HepG2 (cell line): ENCODE data around the gene MFSD12. TPM values are rescaled to one million over a fixed set of nuclear protein-coding genes. Genes with fewer than 3 reads are reported as not detected.
A peak's percentile ranks its signal among the peaks of the same experiment; 100 is the strongest.

ENCODE experiments used
- BHLHE40 ChIP-seq: IDR thresholded peaks from 2 replicates; pipeline ENCODE4 v1.6.1; 2011; ENCODE audit warnings: low read length, improper control_type of control experiment
- CREB1 ChIP-seq, 2 experiments: fragments of 450-650 bp in 1 of 2; IDR thresholded peaks; 2 replicates each; pipeline ENCODE4 v1.6.1; 2016 to 2017; ENCODE audit warnings: control low read depth in 1 of 2, mild to moderate bottlenecking in 1 of 2, missing compliant biosample characterization in 1 of 2, missing genetic modification characterization in 1 of 2
- CREM ChIP-seq, 2 experiments: sonication (generic) in 1 of 2; formaldehyde crosslinking in 1 of 2; IDR thresholded peaks; 2 replicates each; pipeline versions ENCODE4 v1.4.0 to v1.6.1; 2016 to 2020; ENCODE audit warnings: antibody characterized with exemption in 1 of 2, mild to moderate bottlenecking in 1 of 2, missing genetic modification reagents in 1 of 2
- DRAP1 ChIP-seq: IDR thresholded peaks from 2 replicates; pipeline ENCODE4 v1.6.1; 2016; ENCODE audit warnings: missing genetic modification reagents, missing compliant biosample characterization
- EP300 ChIP-seq, 3 experiments: sonication (generic) in 1 of 3; formaldehyde crosslinking in 1 of 3; IDR thresholded peaks; 2 replicates each; pipeline versions ENCODE4 v1.5.1 to v1.6.1; 2011 to 2020; ENCODE audit warnings: low read depth in 2 of 3, low read length in 2 of 3, borderline replicate concordance in 1 of 3, improper control_type of control experiment in 1 of 3, mild to moderate bottlenecking in 1 of 3, missing genetic modification reagents in 1 of 3, moderate library complexity in 1 of 3
- GABPB1 ChIP-seq: IDR thresholded peaks from 2 replicates; pipeline ENCODE4 v1.6.1; 2016; ENCODE audit warnings: mild to moderate bottlenecking, missing genetic modification reagents, moderate library complexity, missing compliant biosample characterization
- GMEB1 ChIP-seq: sonication (generic); formaldehyde crosslinking; IDR thresholded peaks from 2 replicates; pipeline ENCODE4 v1.5.1; 2020; ENCODE audit warnings: missing genetic modification reagents, mild to moderate bottlenecking, borderline replicate concordance
- HMGXB4 ChIP-seq, 2 experiments: sonication (generic) in 1 of 2; formaldehyde crosslinking in 1 of 2; IDR thresholded peaks; 2 replicates each; pipeline versions ENCODE4 v1.4.0 to v1.6.1; 2018 to 2020; ENCODE audit warnings: missing genetic modification reagents in 2 of 2, borderline replicate concordance in 1 of 2, low read depth in 1 of 2, mild to moderate bottlenecking in 1 of 2, missing biosample characterization in 1 of 2
- MXD4 ChIP-seq: IDR thresholded peaks from 2 replicates; pipeline ENCODE4 v1.6.1; 2016; ENCODE audit warnings: mild to moderate bottlenecking, missing biosample characterization, missing genetic modification reagents
- PATZ1 ChIP-seq: sonication (generic); formaldehyde crosslinking; IDR thresholded peaks from 2 replicates; pipeline ENCODE4 v1.4.0; 2020; ENCODE audit warnings: missing genetic modification reagents
- PHF21A ChIP-seq: sonication (generic); formaldehyde crosslinking; IDR thresholded peaks from 2 replicates; pipeline ENCODE4 v1.5.0; 2020; ENCODE audit warnings: mild to moderate bottlenecking, missing genetic modification reagents
- RBAK ChIP-seq: sonication (generic); formaldehyde crosslinking; IDR thresholded peaks from 2 replicates; pipeline ENCODE4 v1.5.1; 2020; ENCODE audit warnings: mild to moderate bottlenecking, missing genetic modification reagents
- REL ChIP-seq: sonication (generic); formaldehyde crosslinking; conservative IDR thresholded peaks from 2 replicates; pipeline ENCODE4 v1.8.0; 2022; ENCODE audit warnings: mild to moderate bottlenecking, missing genetic modification reagents, moderate library complexity
- RFX3 ChIP-seq: IDR thresholded peaks from 2 replicates; pipeline ENCODE4 v1.6.1; 2016; ENCODE audit warnings: missing biosample characterization, missing genetic modification reagents
- SOX13 ChIP-seq, 3 experiments: fragments of 450-650 bp in 1 of 3; sonication (generic) in 1 of 3; formaldehyde crosslinking in 1 of 3; IDR thresholded peaks in 2 of 3; conservative IDR thresholded peaks in 1 of 3; 2 replicates each; pipeline versions ENCODE4 v1.5.0 to v1.6.1; 2016 to 2020; ENCODE audit warnings: antibody characterized with exemption in 1 of 3, mild to moderate bottlenecking in 1 of 3, missing compliant biosample characterization in 1 of 3, missing genetic modification reagents in 1 of 3, moderate library complexity in 1 of 3
- SP2 ChIP-seq: sonication (generic); formaldehyde crosslinking; IDR thresholded peaks from 2 replicates; pipeline ENCODE4 v1.5.1; 2020; ENCODE audit warnings: mild to moderate bottlenecking, missing genetic modification reagents
- ZBTB20 ChIP-seq: sonication (generic); formaldehyde crosslinking; IDR thresholded peaks from 2 replicates; pipeline ENCODE4 v1.8.1; 2023; ENCODE audit warnings: missing genetic modification reagents, low read depth, mild to moderate bottlenecking, borderline replicate concordance
- ZNF143 ChIP-seq: sonication (generic); formaldehyde crosslinking; IDR thresholded peaks from 2 replicates; pipeline ENCODE4 v1.4.0; 2020; ENCODE audit warnings: missing genetic modification reagents
- ZNF263 ChIP-seq: sonication (generic); formaldehyde crosslinking; IDR thresholded peaks from 2 replicates; pipeline ENCODE4 v1.4.0; 2020; ENCODE audit warnings: missing genetic modification reagents
- ZNF350 ChIP-seq: sonication (generic); formaldehyde crosslinking; IDR thresholded peaks from 2 replicates; pipeline ENCODE4 v1.4.0; 2020; ENCODE audit warnings: mild to moderate bottlenecking, low read depth, missing genetic modification reagents, borderline replicate concordance
- ZNF883 ChIP-seq: sonication (generic); formaldehyde crosslinking; IDR thresholded peaks from 2 replicates; pipeline ENCODE4 v1.5.1; 2020; ENCODE audit warnings: mild to moderate bottlenecking, missing genetic modification reagents; ENCODE audit errors: not compliant biosample characterization
- polyA plus RNA-seq, 8 experiments: library from polyadenylated mRNA; depleted of rRNA in 3 of 8; stranded (reverse) in 7 of 8; unstranded in 1 of 8; fragments of >200 nt; fragmentation: Illumina TruSeq in 4 of 8; extraction: Trizol in 4 of 8; gene quantifications; 2 replicates each; pipeline versions ENCODE4 v1.2.1 to v1.2.3, GENCODE V29; 2011 to 2016; ENCODE audit warnings: low read depth in 4 of 8, missing spikeins in 1 of 8, mixed read lengths in 1 of 8; ENCODE audit not compliant: insufficient read depth in 1 of 8
- total RNA-seq, 5 experiments: library from RNA; depleted of rRNA; stranded (reverse); fragments of >200 nt; fragmentation: Illumina TruSeq; extraction: Trizol; gene quantifications; 2 replicates each; pipeline ENCODE4 v1.2.3, GENCODE V29; 2016; ENCODE audit warnings: low read depth in 1 of 5

MFSD12 gene
- total and polyA plus RNA-seq, 2 of the 13 experiments (the other 11 are each of a cell fraction or from before 2014, with no cell fraction given), result 27.2 to 29.1 TPM

- TF ChIP-seq GMEB1 (CRISPR knock-in tag) (peak; percentile 87), GABPB1 (CRISPR knock-in tag) (peak; percentile 77; the same call in 1 of the 2 replicates), ZNF883 (CRISPR knock-in tag) (no peak), ZNF350 (CRISPR knock-in tag) (0 out of 2 replicates have a peak, but pooled peaks have one; percentile 8), CREM (IDR thresholded peaks at IDR 0.05) (peak; percentile 51), CREM (CRISPR knock-in tag; IDR thresholded peaks at IDR 0.05) (no peak), DRAP1 (CRISPR knock-in tag) (peak; percentile 35; the same call in 1 of the 2 replicates), CREB1 (IDR thresholded peaks at IDR 0.05) (peak; percentile 78), CREB1 (CRISPR knock-in tag; IDR thresholded peaks at IDR 0.05) (peak; percentile 57; the same call in 1 of the 2 replicates), ZNF143 (CRISPR knock-in tag) (no peak), ZBTB20 (CRISPR knock-in tag) (no peak), REL (CRISPR knock-in tag) (no peak), PATZ1 (peak; percentile 60), SP2 (CRISPR knock-in tag) (peak; percentile 81), RFX3 (CRISPR knock-in tag) (peak; percentile 95), BHLHE40 (0 out of 2 replicates have a peak, but pooled peaks have one; percentile 25), RBAK (CRISPR knock-in tag) (no peak), HMGXB4 (CRISPR knock-in tag; IDR thresholded peaks at IDR 0.05; ENCODE audit: borderline replicate concordance in 1 of 2, low read depth in 1 of 2) (peak in 1 of 2 experiments; percentile 12; a peak in 1 of 4 replicates), PHF21A (peak; percentile 33; the same call in 1 of the 2 replicates), SOX13 (IDR thresholded peaks at IDR 0.05) (0 out of 2 replicates have a peak, but pooled peaks have one; percentile 42), SOX13 (CRISPR knock-in tag; conservative IDR thresholded peaks at IDR 0.05 in 1 of 2, IDR thresholded peaks at IDR 0.05 in 1 of 2) (no peak), ZNF263 (CRISPR knock-in tag) (0 out of 2 replicates have a peak, but pooled peaks have one; percentile 60), MXD4 (CRISPR knock-in tag) (0 out of 2 replicates have a peak, but pooled peaks have one; percentile 32), EP300 (IDR thresholded peaks at IDR 0.05; ENCODE audit: low read depth in 2 of 2, low read length in 2 of 2) (no peak; a peak in 1 of 4 replicates), EP300 (CRISPR knock-in tag; IDR thresholded peaks at IDR 0.05; ENCODE audit: borderline replicate concordance) (no peak)
Measured at GRCh38 chr19:3572132-3572854, 14.9 kb upstream of the MFSD12 start (continued).
